GM21619 (cell line): ENCODE results near the gene KATNB1.
"Not testable (repeated sequence)": the region's sequence is repeated elsewhere in the genome, so short reads cannot be mapped to it uniquely, and the experiment has no call there.

Experiments used
- ATAC-seq: cut with Tn5 transposase; IDR thresholded peaks from one replicate; pipeline ENCODE4 v1.9.1; 2021; ENCODE audit not compliant: unreplicated experiment

KATNB1 gene

DNA sequence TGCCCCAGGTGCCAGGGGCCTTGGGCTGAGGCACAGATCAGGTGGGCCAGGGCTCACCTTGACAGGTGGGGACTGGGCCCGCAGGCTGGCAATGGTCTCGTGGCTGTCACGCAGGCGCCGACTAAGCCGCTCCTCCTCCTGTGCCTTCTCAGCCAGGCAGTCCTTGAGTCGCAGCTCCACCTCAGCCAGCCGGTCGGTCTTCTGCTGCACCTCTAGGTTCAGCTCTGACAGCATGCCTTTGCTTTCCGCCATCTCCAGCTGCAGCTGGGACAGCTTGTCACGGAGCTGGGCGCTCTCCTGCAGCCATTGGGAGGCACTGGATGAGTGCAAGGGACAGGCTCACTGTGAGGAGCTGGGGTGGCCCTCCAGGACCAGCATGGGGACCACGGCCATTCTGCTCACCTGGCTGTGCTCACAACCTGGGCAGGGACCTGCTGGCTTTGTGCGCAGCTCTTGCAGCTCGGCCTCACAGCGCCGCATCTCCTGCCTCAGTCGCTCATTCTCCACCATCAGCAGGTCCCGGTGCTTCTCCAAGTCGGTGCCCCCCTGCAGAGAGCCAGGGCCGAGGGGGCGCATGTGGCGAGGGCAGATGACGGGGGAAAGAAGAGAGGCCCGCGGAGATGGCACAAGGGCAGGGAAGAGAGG, 35.7 kb downstream of the KATNB1 start:
- no peak for ATAC-seq

DNA sequence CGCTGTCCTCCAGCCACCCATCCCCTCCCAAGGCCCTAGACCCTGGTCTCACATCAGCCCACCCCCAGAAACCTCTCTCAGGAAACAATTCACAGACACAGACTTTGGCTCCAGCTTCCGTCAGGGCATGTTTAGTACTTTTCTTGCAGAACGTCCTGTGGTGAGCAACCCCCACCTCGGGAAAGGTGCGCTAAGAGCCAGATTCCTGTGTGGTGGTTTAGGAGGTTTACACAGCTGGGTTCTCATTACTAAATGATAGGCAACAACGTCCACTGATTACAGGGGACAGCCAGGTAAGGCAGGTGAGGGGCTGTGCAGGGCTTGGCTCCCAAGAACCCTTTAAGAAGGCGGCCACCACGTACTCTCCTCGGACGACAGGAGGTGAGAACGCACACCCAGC, 37.4 kb downstream of the KATNB1 start:
- ATAC-seq, result no peak

GRCh38 chr16:57773655-57774295, 38.2 kb downstream of the KATNB1 start:
- no peak for ATAC-seq

GRCh38 chr16:57774705-57775285, 39.2 kb downstream of the KATNB1 start:
- ATAC-seq, result no peak

GRCh38 chr16:57775661-57776469, 40.3 kb downstream of the KATNB1 start:
- ATAC-seq, result no peak

DNA sequence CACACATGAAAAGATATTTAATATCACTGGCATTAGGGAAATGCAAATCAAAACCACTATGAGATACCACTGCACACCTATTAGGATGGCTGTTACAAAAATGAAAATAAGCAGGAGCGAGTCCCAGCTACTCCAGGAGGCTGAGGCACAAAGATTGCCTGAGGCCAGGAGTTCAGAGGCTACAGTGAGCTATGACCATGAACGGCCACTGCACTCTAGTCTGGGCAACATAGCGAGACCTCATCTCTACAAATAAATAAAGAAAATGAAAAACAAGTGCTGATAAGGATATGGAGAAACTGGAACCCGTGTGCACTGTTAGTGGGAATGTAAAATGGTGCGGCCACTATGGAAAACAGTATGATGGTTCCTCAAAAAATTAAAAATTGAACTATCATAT, 43.1 kb downstream of the KATNB1 start:
- ATAC-seq, result no peak

DNA sequence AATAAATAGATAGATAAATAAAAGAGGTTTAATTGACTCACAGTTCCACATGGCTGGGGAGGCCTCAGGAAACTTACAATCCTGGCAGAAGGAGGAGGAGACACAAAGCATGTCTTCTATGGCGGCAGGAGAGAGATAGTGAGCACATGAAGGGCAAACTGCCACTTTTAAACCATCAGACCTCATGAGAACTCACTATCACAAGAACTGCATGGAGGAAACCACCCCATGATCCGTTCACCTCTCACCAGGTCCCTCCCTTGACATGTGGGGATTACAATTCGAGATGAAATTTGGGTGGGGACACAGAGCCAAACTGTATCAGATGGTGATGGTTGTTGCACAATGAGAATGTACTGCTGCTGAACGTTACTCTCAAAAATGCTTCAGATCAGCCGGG, 44.3 kb downstream of the KATNB1 start:
- ATAC-seq, result not testable (repeated sequence)

- ATAC-seq, result no peak
These were observed 45.8 kb downstream of the KATNB1 start for GRCh38 chr16:57781349-57781740.

GRCh38 chr16:57781741-57782606, 46.4 kb downstream of the KATNB1 start:
- no peak for ATAC-seq

GRCh38 chr16:57782607-57783055, 47.1 kb downstream of the KATNB1 start:
- ATAC-seq, result not testable (repeated sequence)

DNA sequence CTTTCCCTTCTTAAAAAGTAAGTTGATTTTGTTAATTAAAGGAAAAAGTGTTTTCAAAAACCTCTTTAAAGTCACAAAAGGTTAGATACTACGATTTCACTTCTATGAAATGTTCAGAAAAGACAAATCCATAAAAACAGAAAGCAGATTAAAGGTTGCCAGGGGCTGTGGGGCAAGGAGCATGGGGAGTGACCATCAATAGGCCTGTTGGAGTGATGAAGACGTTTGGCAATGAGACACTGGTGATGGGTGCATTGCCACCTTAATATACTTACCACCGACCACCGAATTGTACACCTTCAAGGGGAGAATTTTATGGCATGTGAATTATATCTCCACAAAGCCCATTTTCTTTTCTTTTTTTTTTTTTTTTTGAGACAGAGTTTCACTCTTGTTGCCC, 47.5 kb downstream of the KATNB1 start:
- ATAC-seq, result no peak

DNA sequence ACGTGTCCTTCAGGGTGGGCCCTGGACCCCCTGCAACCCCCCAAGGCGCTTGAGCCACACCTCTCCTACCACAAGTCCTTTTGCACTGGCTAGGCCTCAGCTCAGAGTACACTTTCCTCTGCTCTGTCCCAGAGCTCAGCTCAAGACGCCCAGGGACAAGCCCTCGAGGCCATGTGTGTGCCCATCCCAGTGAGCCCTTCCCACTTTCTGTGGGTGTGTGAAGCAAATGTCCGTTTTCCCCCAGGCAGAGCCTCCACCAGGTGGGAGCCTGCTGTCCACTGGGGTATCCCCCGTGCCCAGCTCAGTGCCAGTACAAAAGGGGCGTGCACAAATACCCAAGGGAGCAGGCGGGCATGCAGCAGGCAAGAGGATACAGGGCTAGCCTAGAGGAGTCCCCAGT, 48.3 kb downstream of the KATNB1 start:
- ATAC-seq, result no peak

DNA sequence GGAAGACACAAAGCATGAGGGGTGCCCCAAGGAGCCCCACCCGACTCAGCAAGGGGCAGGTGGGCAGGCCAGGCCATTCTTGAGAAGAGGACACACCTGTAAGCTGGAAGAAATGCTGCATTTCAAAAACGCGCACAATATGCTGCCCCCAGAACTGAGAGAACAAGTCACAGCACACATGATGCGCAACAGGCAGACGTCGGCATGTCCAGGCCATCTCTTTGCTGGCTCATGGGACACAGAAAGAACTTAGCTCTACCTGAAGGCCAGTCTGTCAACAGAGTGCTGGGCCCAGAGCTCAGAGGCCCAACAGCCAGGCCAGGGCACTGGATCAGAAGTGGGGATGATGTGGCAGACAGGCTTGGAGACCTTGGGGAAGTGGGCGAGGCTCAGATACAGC, 48.8 kb downstream of the KATNB1 start:
- ATAC-seq, result no peak

DNA sequence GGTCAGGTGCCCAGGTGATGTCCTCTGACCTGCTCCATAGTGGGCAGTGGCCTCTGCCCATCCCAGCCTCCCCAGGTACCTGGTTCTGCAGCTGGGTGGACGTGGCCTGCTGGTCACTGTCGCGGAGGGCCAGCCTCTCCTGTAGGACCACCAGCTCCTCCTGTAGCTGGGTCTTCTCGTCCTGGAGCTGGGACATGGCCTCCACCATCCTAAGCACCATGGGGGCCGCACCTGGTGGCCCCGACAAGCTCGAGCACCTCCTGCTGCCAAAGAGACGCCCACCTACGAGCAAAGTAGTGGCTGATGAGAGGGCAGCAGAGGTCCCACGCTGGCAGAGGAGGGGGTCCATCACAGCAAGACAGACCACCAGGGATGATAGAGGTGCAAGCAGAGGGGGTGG, 49.8 kb downstream of the KATNB1 start:
- no peak for ATAC-seq

DNA sequence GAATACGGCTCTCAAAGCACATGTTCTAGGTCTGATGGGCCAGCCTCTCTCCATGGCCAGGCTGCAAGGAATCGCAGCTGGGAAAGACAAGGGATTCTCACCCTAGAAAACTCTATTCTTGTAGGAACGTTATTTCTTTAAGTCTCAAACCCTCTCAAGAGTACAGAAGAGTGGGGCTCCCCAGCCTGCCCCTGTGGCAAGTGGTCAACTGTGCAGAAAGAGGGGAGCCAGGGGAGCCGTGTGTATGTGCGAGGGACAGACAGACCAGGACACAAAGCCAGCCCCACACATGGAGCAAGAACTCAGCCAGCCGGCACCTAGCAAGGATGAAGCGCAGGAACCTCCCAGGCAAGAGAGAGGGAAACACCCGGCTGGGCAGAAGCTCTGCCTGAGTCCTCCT, 50.4 kb downstream of the KATNB1 start:
- no peak for ATAC-seq

- no peak for ATAC-seq
These were observed 51.3 kb downstream of the KATNB1 start for GRCh38 chr16:57786632-57787518.

- ATAC-seq, result no peak
These were observed 51.9 kb downstream of the KATNB1 start for GRCh38 chr16:57787519-57787905.

DNA sequence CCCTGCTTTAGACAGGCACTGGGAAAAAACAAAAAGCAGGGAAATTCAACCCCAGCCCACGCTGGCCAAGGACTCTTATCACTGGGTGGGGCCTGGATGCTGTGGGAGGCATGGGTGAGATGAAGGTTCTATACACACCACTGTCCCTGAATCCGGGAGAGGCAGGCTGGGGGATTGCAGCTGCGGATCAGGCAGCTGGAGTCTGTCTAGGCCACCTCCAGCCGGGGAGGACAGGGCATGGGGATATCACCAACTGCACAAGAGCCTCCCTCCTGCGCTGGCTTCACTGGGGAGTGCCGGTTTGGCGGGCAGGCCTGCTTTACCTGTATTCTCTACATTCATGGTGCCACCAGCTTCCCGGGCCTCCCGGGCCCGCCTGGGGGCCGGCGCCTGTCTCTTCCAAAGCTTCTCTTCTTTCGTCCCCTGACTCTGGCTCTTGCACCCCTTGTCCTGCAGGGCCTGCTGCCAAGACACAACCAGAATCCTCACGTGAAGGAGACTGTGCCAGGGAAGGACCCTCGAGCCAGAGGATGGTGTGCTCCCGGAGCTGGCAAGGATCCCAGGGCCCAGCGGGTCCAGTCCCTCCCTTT, 52.8 kb downstream of the KATNB1 start:
- ATAC-seq, result no peak

- ATAC-seq, result no peak
These were observed 53.4 kb downstream of the KATNB1 start for GRCh38 chr16:57788951-57789350.
